NCI-H460 (cell line): ENCODE measurements around the gene TMEM255B. TPM values are rescaled to one million over a fixed set of nuclear protein-coding genes. Genes with fewer than 3 reads are reported as not detected.
"Not testable (repeated sequence)": the region's sequence is repeated elsewhere in the genome, so short reads cannot be mapped to it uniquely, and the experiment has no call there.

ENCODE experiments used
- DNase-seq: peaks from one replicate; pipeline ENCODE4 v3.0.0-alpha.2; 2016; ENCODE audit warnings: low read depth; ENCODE audit errors: extremely low read depth
- total RNA-seq: library from RNA; depleted of rRNA; stranded (reverse); fragments of >200 nt; shearing (Covaris generic); gene quantifications from 2 replicates; pipeline ENCODE4 v1.2.3, GENCODE V29; 2014

The TMEM255B gene
- total RNA-seq, 1 experiment from 2014 or later, result 0.02 TPM

- DNase-seq, result no peak
These were observed 25.6 kb downstream of the TMEM255B start for GRCh38 chr13:113784645-113785024.

- no peak for DNase-seq
These were observed 26.3 kb downstream of the TMEM255B start for GRCh38 chr13:113785051-113786010.

- DNase-seq, result no peak
These were observed 27.3 kb downstream of the TMEM255B start for GRCh38 chr13:113786262-113786841.

- DNase-seq, result no peak
These were observed 28.7 kb downstream of the TMEM255B start for GRCh38 chr13:113787694-113788093.

GRCh38 chr13:113788413-113789135, 29.5 kb downstream of the TMEM255B start:
- DNase-seq, result no peak

GRCh38 chr13:113789167-113789566, 30.1 kb downstream of the TMEM255B start:
- no peak for DNase-seq

- not testable (repeated sequence) for DNase-seq
These were observed 30.9 kb downstream of the TMEM255B start for GRCh38 chr13:113789931-113790330.

- DNase-seq, result no peak
These were observed 32.2 kb downstream of the TMEM255B start for GRCh38 chr13:113791226-113791625.

GRCh38 chr13:113791761-113792160, 32.7 kb downstream of the TMEM255B start:
- DNase-seq, result no peak

- DNase-seq, result no peak
These were observed 33.3 kb downstream of the TMEM255B start for GRCh38 chr13:113792236-113792770.

- no peak for DNase-seq
These were observed 34.1 kb downstream of the TMEM255B start for GRCh38 chr13:113792886-113793717.

- no peak for DNase-seq
These were observed 34.7 kb downstream of the TMEM255B start for GRCh38 chr13:113793718-113794085.

- no peak for DNase-seq
These were observed 35.1 kb downstream of the TMEM255B start for GRCh38 chr13:113794086-113794485.

- no peak for DNase-seq
These were observed 35.7 kb downstream of the TMEM255B start for GRCh38 chr13:113794764-113795173.

GRCh38 chr13:113795362-113795761, 36.3 kb downstream of the TMEM255B start:
- DNase-seq, result not testable (repeated sequence)

GRCh38 chr13:113796211-113796963, 37.4 kb downstream of the TMEM255B start:
- DNase-seq, result no peak

- DNase-seq, result no peak
These were observed 38.1 kb downstream of the TMEM255B start for GRCh38 chr13:113796964-113797676.

GRCh38 chr13:113798200-113798811, 39.3 kb downstream of the TMEM255B start:
- DNase-seq, result no peak
